Common myeloid progenitor, CD34-positive (primary cell): ENCODE measurements around the gene TAAR1.
"Not testable (repeated sequence)": the region's sequence is repeated elsewhere in the genome, so short reads cannot be mapped to it uniquely, and the experiment has no call there.

Source experiments
- CTCF ChIA-PET: fragments of 350-600 bp; sonication (Branson Sonifier 250); formaldehyde crosslinking; loops from one replicate; lab custom pipeline; 2021; ENCODE audit warnings: antibody characterized with exemption; lab: Charles Lee
- POLR2A ChIA-PET: fragments of 350-600 bp; sonication (Branson Sonifier 250); formaldehyde crosslinking; loops from one replicate; lab custom pipeline; 2021; ENCODE audit warnings: antibody characterized with exemption; lab: Charles Lee
- DNase-seq, 3 donors: peaks; one replicate each; pipeline versions ENCODE4 v3.0.0 to v3.0.0-alpha.2; 2013
- H3K27ac ChIP-seq, 2 experiments: 1 replicate in 1 of 2; 2 replicates in 1 of 2; pipeline ENCODE4 v1.7.0; 2013; ENCODE audit warnings: inconsistent platforms in 2 of 2, low read length in 2 of 2, mild to moderate bottlenecking in 2 of 2, low read depth in 1 of 2, moderate library complexity in 1 of 2; ENCODE audit not compliant: severe bottlenecking in 2 of 2, insufficient read depth in 1 of 2, poor library complexity in 1 of 2
- H3K27me3 ChIP-seq, 5 experiments: replicated peaks in 2 of 5; 1 replicate in 3 of 5; 2 replicates in 2 of 5; pipeline versions ENCODE4 v1.6.1 to v1.7.0; 2013; ENCODE audit warnings: low read length in 4 of 5, mild to moderate bottlenecking in 2 of 5, moderate library complexity in 2 of 5, inconsistent platforms in 1 of 5; ENCODE audit not compliant: insufficient read depth in 5 of 5, control insufficient read depth in 4 of 5
- H3K36me3 ChIP-seq, 4 experiments: 1 replicate in 2 of 4; 2 replicates in 2 of 4; pipeline versions ENCODE4 v1.6.1 to v1.7.0; 2013; ENCODE audit warnings: low read length in 3 of 4, control low read depth in 1 of 4, mild to moderate bottlenecking in 1 of 4; ENCODE audit not compliant: control insufficient read depth in 4 of 4, insufficient read depth in 4 of 4
- H3K4me1 ChIP-seq, 4 experiments: 1 replicate in 3 of 4; 2 replicates in 1 of 4; pipeline versions ENCODE4 v1.6.1 to v1.7.1; 2013; ENCODE audit warnings: low read length in 3 of 4, mild to moderate bottlenecking in 3 of 4, control low read depth in 1 of 4, inconsistent platforms in 1 of 4, moderate library complexity in 1 of 4; ENCODE audit not compliant: control insufficient read depth in 4 of 4, insufficient read depth in 4 of 4; ENCODE audit errors: control extremely low read depth in 1 of 4
- H3K4me3 ChIP-seq, 7 experiments: 1 replicate in 4 of 7; 2 replicates in 3 of 7; pipeline versions ENCODE4 v1.5.1 to v1.7.0; 2013; ENCODE audit warnings: mild to moderate bottlenecking in 7 of 7, low read length in 6 of 7, moderate library complexity in 6 of 7, inconsistent platforms in 2 of 7, low read depth in 2 of 7, control low read depth in 1 of 7; ENCODE audit not compliant: insufficient read depth in 4 of 7, control insufficient read depth in 1 of 7; ENCODE audit errors: extremely low read depth in 1 of 7
- H3K9me3 ChIP-seq, 5 experiments: 1 replicate in 4 of 5; 2 replicates in 1 of 5; pipeline versions ENCODE4 v1.6.1 to v1.7.1; 2013; ENCODE audit warnings: low read length in 4 of 5, mild to moderate bottlenecking in 2 of 5, inconsistent platforms in 1 of 5, low read depth in 1 of 5, moderate library complexity in 1 of 5; ENCODE audit not compliant: control insufficient read depth in 4 of 5, insufficient read depth in 2 of 5; ENCODE audit errors: control extremely low read depth in 1 of 5
- WGBS: methylation state at CpG from one replicate; pipeline ENCODE4 v1.1.5; 2013; ENCODE audit not compliant: insufficient coverage; 5-methylcytosine and 5-hydroxymethylcytosine counted together

Gene TAAR1

GRCh38 chr6:132607544-132608233 lies 51.3 kb downstream of the TAAR1 start:
- no peak overlapping the region for H3K4me3 ChIP-seq
- CTCF ChIA-PET, result interaction anchor here (0.7 kb wide), 1 partner anchor 78 kb away, joined by 3 read pairs; no protein-coding TSS in a partner anchor
- no peaks in the 10 kb centered on the region for H3K27me3 ChIP-seq
- POLR2A ChIA-PET, result no interaction called here
- no peak overlapping the region for H3K27ac ChIP-seq
- no peaks in the 10 kb centered on the region for H3K4me1 ChIP-seq
- no CpG with 5 or more reads among the region's 5 CpGs for WGBS
- H3K36me3 ChIP-seq, result no peaks in the 10 kb centered on the region
- no peaks in the 10 kb centered on the region for H3K9me3 ChIP-seq
- DNase-seq, result no peak

GRCh38 chr6:132604635-132605152 lies 54.3 kb downstream of the TAAR1 start:
- 82% methylated on average over 5 of the region's 8 CpGs for WGBS
- no peak overlapping the region for H3K27ac ChIP-seq
- CTCF ChIA-PET, result no interaction called here

DNA sequence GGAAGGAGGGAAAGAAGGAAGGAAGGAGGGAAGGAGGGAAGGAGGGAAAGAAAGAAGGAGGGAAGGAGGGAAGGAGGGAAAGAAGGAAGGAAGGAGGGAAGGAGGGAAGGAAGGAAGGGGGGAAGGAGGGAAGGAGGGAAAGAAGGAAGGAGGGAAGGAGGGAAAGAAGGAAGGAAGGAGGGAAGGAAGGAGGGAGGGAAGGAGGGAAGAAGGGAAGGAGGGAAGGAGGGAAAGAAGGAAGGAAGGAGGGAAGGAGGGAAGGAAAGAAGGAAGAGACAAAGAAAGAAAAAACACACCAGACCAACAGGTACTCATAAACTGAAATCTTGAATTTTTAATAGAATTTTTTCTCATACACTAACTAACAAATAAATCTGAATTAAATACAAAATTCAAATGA lies 58.1 kb downstream of the TAAR1 start:
- CTCF ChIA-PET, H3K27me3 ChIP-seq, H3K9me3 ChIP-seq, H3K36me3 ChIP-seq, H3K4me1 ChIP-seq, DNase-seq, H3K27ac ChIP-seq, H3K4me3 ChIP-seq, POLR2A ChIA-PET: not testable (repeated sequence)

More at GRCh38 chr6:132604635-132605152, 54.3 kb downstream of the TAAR1 start:
- no peaks in the 10 kb centered on the region for H3K4me1 ChIP-seq
- H3K36me3 ChIP-seq, result no peaks in the 10 kb centered on the region
- H3K27me3 ChIP-seq, result no peaks in the 10 kb centered on the region
- H3K9me3 ChIP-seq, result peaks cover 0 to 3% (median 0%) of the 10 kb centered on the region in 5 experiments
- POLR2A ChIA-PET, result no interaction called here
- no peak overlapping the region for H3K4me3 ChIP-seq
- DNase-seq, result no peak

DNA sequence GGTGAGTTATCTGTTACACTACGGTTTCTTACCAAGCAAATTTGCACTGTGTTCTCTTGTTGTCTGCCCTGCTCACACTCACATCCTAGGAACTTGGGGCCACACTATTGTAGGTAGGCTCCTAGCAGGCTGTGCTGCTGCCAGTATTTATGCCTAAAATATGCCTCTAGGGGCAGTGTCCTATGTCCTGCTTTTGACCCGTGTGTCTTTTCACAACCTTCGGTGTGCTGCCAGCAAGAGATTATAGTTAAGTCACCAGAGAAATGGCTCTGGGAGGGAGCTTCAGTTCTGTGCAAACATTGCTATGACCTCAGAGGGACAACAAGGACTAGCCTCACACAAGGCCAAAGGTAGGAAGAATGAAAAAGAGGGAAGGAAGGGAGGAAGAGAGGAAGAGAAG lies 60.5 kb downstream of the TAAR1 start:
- ChIA-PET CTCF (no interaction called here), POLR2A (no interaction called here)
- no peak overlapping the region for H3K4me3 ChIP-seq
- H3K27ac ChIP-seq, result no peak overlapping the region
- no peaks in the 10 kb centered on the region for H3K36me3 ChIP-seq
- peak in 2 of 3 donors; percentile 10 to 13 for DNase-seq
- H3K4me1 ChIP-seq, result no peaks in the 10 kb centered on the region
- H3K9me3 ChIP-seq, result peaks cover 0 to 3% (median 0%) of the 10 kb centered on the region in 5 experiments
- 67% methylated on average over 1 of the region's 3 CpGs for WGBS
- H3K27me3 ChIP-seq, result no peaks in the 10 kb centered on the region

DNA sequence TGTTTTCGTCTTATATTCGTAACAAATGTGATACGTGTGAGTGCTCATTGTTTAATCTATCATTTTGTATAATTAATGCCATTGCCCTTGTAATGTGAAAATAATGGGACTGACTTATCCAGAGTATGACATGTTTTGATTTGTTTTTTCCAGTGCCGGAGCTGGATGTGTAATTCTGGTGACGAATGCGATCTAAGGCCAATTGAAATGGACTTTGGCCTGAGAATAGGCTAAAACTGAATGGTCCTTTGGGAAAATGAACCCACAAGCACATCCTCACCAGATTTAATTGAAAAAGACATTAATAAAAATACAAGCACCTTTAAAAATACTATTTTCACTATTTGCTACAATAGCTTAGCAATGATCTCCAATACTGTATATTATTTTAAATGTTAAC lies 62.8 kb downstream of the TAAR1 start:
- Histone ChIP-seq H3K9me3 (peaks cover 0 to 3% (median 0%) of the 10 kb centered on the region in 5 experiments), H3K36me3 (no peaks in the 10 kb centered on the region), H3K27me3 (no peaks in the 10 kb centered on the region), H3K4me1 (peaks cover 0 to 2% (median 0%) of the 10 kb centered on the region in 4 experiments), H3K27ac (no peak overlapping the region), H3K4me3 (no peak overlapping the region)
- POLR2A ChIA-PET, result no interaction called here
- 95% methylated on average over 3 of the region's 6 CpGs for WGBS
- DNase-seq, result no peak
- CTCF ChIA-PET, result interaction anchor here (0.8 kb wide), 1 partner anchor 22 kb away, joined by 4 read pairs; no protein-coding TSS in a partner anchor
